ENCODE measurements around the gene CLSTN1.

- TF ChIP-seq, protein P1, sequence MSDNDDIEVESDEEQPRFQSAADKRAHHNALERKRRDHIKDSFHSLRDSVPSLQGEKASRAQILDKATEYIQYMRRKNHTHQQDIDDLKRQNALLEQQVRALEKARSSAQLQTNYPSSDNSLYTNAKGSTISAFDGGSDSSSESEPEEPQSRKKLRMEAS (IDR thresholded peaks at IDR 0.05; ENCODE audit: low read depth, low read length) = no peak
- TF ChIP-seq POLR2A (IDR thresholded peaks at IDR 0.05; ENCODE audit: low read depth, low read length) (no peak), ZSCAN29 (IDR thresholded peaks at IDR 0.05) (no peak), ATF7 (IDR thresholded peaks at IDR 0.05; ENCODE audit: low read depth) (no peak), ZNF274 (IDR thresholded peaks at IDR 0.05; ENCODE audit: insufficient read depth, insufficient read length) (no peak), DPF2 (IDR thresholded peaks at IDR 0.05) (no peak), USF2 (IDR thresholded peaks at IDR 0.05; ENCODE audit: borderline replicate concordance, low read depth, low read length) (no peak), POLR2AphosphoS5 (IDR thresholded peaks at IDR 0.05; ENCODE audit: low read length) (no peak), CTCF (IDR thresholded peaks at IDR 0.05 in 2 of 3, conservative IDR thresholded peaks at IDR 0.05 in 1 of 3; ENCODE audit: control insufficient read depth in 2 of 3, extremely low read depth in 1 of 3, insufficient read depth in 1 of 3, low read depth in 3 of 3, low read length in 3 of 3) (no peak), MLLT1 (IDR thresholded peaks at IDR 0.05) (no peak), NRF1 (conservative IDR thresholded peaks at IDR 0.05; ENCODE audit: low read depth, low read length) (no peak), CHD2 (IDR thresholded peaks at IDR 0.05; ENCODE audit: borderline replicate concordance, low read depth, low read length) (no peak)
- TF ChIP-seq, protein P2, sequence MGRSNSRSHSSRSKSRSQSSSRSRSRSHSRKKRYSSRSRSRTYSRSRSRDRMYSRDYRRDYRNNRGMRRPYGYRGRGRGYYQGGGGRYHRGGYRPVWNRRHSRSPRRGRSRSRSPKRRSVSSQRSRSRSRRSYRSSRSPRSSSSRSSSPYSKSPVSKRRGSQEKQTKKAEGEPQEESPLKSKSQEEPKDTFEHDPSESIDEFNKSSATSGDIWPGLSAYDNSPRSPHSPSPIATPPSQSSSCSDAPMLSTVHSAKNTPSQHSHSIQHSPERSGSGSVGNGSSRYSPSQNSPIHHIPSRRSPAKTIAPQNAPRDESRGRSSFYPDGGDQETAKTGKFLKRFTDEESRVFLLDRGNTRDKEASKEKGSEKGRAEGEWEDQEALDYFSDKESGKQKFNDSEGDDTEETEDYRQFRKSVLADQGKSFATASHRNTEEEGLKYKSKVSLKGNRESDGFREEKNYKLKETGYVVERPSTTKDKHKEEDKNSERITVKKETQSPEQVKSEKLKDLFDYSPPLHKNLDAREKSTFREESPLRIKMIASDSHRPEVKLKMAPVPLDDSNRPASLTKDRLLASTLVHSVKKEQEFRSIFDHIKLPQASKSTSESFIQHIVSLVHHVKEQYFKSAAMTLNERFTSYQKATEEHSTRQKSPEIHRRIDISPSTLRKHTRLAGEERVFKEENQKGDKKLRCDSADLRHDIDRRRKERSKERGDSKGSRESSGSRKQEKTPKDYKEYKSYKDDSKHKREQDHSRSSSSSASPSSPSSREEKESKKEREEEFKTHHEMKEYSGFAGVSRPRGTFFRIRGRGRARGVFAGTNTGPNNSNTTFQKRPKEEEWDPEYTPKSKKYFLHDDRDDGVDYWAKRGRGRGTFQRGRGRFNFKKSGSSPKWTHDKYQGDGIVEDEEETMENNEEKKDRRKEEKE (IDR thresholded peaks at IDR 0.05) = no peak
- TF ChIP-seq, protein P3, sequence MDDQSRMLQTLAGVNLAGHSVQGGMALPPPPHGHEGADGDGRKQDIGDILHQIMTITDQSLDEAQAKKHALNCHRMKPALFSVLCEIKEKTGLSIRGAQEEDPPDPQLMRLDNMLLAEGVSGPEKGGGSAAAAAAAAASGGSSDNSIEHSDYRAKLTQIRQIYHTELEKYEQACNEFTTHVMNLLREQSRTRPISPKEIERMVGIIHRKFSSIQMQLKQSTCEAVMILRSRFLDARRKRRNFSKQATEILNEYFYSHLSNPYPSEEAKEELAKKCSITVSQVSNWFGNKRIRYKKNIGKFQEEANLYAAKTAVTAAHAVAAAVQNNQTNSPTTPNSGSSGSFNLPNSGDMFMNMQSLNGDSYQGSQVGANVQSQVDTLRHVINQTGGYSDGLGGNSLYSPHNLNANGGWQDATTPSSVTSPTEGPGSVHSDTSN (IDR thresholded peaks at IDR 0.05; ENCODE audit: insufficient replicate concordance, low read depth, low read length) = no peak
Observed at GRCh38 chr1:9811239-9811966, 12.4 kb downstream of the CLSTN1 start.
